GM21576 (cell line): ENCODE data around the gene MPST.

Experiments
- ATAC-seq: cut with Tn5 transposase; IDR thresholded peaks from one replicate; pipeline ENCODE4 v1.9.1; 2021; ENCODE audit warnings: mild to moderate bottlenecking, moderate library complexity; ENCODE audit not compliant: unreplicated experiment

The MPST gene

DNA sequence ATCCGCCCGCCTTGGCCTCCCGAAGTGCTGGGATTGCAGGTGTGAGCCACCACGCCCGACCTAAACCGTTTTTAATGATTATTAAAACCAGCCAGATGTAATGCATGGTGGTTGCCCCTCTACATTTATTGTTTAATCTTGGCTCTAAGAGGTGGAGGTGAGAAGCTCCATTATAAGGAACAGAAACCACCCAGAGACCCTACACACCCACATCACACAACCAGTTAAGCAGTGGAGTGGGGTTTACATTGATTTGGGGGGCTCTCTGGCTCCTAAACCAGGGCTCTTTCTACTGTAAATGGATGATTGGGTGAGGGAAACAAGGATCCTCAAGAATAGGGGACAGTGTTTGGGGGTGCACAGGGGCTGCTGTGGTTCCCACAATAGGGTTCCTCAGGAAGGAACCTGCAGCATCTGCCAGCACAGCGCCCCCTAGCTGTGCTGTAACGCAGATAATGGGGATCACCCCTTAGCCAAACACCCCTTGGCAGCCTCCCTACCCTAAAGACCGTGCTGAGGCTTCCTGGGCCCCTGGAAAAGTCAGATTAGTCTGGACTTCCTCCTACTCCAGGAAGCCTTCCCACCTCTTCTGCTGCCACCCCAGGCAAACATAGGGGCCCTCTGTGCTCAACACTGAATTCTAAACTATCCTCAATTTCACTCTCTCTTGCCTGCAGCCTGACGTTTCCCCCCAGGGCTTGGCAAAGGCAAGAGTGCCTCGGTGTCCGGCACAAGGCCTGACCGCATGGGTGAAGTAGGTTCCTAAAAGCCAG is 2.4 kb downstream of the MPST start:
- ATAC-seq, result no peak

DNA sequence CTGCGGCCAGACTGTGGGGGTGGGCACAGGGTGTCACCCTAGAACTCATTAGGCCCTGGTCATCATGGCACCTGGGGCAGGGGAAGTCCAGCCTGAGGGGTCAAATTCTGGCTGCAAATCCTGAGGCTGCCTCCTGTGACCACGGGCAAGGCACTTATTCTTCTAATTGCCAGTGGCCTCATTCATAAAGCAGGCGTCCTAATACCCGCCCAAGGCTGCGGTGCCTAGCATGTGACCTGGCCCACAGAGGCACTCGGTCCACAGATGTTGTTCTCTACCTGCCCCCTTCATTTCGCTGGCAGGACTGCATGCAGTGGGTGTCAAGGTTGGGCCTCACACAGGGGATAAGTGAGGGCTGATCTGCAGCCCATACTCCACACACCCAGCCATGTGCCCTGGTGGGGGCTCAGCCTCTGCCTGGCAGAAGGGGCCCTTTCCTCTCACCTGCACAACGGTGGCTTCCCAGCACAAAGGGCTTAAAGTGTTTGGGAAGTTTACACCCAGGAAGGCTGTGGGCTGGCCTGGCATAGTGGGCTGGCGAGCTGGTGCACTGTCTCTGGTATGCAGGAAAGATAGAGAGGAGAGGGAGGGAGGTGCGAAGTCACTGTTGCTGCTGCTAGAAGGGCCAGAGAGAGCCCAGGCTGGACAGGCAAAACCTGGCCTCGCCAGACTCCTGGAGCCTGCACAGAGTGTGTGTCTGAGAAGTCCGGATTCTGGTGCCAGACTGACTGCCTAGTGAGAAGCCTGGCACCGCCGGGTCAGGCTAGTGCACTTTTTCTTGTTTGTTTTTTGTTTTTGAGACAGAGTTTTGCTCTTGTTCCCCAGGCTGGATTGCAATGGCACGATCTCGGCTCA is 3.2 kb downstream of the MPST start:
- ATAC-seq, result no peak

DNA sequence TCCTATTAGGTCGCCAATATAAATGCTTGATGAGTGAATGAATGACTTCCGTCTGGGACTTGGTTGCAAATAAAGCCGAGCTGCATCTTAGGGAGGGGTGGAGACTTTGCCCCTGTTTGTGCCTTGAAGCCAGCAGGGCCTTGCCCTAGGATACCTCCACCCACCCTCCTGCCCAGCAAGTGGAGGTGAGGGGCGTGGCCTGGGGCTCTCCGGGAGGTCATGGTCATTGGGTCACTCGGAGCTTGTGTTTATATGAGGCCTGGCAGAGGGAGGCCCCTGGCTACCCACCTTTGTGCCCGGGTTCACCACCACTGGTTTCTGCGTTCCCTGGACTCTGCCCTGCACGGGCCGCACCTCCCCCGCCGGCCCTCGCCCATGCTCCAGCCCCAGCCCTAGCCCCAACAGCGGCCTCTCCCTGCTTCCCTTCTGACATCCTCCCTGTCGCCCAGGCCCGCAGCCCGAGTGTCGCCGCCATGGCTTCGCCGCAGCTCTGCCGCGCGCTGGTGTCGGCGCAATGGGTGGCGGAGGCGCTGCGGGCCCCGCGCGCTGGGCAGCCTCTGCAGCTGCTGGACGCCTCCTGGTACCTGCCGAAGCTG is 4.3 kb downstream of the MPST start:
- ATAC-seq, result no peak

DNA sequence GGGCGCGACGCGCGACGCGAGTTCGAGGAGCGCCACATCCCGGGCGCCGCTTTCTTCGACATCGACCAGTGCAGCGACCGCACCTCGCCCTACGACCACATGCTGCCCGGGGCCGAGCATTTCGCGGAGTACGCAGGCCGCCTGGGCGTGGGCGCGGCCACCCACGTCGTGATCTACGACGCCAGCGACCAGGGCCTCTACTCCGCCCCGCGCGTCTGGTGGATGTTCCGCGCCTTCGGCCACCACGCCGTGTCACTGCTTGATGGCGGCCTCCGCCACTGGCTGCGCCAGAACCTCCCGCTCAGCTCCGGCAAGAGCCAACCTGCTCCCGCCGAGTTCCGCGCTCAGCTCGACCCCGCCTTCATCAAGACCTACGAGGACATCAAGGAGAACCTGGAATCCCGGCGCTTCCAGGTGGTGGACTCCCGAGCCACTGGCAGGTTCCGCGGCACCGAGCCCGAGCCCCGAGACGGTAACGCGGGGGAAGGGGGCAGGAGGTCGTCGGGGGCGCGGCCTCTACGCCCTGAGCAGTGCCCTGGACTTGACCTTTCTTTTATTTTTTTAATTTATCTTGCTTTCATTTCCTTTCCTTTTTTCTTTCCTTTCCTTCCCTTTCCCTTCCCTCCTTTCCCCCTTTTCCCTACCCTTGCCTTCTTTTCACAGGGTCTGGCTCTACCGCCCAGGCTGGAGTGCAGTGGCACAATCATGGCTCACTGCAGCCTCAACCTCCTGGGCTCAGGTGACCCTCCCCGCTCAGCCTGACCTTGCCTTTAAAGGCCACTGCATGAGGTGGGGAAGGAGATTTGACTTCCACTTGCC is 5.0 kb downstream of the MPST start:
- no peak for ATAC-seq

DNA sequence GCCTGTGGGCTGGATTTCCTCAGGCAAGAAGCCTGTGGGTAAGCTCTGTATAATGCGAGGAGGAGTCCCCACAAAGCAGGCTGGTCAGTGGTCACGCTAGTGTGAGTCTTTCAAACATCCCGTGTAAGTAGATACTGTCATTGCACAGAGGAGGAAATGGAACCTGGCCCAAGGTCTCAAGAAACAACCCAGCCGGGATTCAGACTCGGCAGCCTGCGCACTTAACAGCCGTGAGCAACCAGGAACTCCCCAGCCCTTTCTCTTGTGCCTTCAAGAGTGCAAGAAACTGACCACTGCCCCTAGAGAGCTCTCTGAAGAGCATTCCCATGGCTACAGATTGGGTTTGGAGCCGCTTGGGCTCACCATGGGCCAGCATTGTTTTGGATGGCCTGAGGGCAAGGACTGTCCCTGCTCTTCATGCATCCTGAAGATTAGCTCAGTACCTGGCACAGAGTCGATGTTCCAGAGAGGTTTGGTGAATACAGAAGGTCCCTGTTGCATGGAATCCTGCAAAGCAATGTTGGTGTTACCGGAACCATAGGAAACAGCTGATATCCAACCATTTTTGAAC is 6.0 kb downstream of the MPST start:
- ATAC-seq, result no peak

DNA sequence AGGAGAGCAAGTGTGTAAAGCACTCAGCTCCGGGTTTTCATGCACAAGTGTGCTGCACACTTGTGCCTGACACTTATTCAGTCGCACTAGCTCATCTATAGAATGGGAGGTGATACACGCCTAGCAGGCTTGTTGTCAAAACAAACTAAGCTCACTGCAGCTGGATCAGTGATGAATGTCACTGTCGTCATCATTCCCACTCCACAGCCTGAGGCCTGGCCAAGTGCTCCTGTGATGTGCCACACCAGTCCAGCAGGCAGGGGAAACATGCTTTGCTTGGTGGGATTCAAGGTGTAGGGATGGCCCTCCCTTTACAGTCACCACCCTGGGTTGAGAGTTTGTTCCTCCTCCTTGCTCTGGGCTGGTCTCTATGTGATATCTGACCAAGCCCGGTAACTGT is 6.8 kb downstream of the MPST start:
- no peak for ATAC-seq

DNA sequence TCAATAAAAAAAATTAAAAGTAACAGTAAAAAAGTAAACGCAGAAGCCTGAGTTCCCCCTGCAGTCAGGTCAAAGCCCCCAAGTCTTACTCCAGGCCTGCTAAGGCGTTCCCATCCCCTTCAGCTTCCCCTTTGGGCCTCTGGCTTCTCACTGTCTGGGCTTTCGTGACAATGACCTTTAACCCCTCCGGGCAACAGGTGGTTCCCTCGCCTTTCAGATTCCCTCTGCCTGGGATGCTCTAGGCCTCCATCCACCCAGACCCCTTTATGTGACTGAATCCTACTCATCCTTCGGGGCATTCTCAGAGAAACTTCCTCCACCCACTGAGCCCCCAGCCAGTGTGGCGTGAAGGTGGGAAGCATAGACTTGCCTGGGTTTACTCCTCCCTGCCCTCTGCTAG is 8.0 kb downstream of the MPST start:
- ATAC-seq, result no peak

DNA sequence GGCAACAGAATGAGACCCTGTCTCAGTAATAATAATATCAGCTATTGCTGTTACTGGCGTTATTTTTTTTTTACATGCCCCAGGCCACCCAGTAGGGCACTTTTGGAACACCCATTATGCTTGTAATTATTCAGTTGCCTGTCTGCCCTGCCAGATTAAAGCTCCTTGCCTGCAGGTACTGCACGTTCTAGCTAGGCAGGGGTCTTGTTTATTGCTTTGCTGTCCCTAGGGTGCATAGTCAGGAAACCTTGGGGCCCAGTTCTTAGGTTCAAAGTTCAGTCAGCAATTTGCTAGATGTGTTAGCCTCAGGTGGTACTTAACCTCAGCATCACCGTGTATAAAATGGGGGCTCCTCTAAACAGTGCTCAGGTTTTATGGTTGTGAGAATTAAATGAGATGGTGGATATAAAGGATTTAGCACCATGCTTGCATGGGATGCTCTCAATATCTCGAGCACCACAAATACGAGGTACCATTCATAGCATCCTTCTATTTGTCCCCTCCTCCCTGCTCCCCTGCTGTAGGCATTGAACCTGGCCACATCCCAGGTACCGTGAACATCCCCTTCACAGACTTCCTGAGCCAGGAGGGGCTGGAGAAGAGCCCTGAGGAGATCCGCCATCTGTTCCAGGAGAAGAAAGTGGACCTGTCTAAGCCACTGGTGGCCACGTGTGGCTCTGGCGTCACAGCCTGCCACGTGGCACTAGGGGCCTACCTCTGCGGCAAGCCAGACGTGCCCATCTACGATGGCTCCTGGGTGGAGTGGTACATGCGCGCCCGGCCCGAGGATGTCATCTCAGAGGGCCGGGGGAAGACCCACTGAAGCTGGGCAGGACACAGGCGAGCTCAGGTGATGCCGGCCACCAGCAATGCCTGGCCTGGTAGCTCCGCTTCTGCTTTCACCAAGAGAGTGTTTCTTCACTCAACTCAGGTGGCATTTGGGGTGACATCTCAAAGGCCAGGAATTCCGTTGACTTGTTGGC is 9.4 kb downstream of the MPST start:
- ATAC-seq, result no peak

DNA sequence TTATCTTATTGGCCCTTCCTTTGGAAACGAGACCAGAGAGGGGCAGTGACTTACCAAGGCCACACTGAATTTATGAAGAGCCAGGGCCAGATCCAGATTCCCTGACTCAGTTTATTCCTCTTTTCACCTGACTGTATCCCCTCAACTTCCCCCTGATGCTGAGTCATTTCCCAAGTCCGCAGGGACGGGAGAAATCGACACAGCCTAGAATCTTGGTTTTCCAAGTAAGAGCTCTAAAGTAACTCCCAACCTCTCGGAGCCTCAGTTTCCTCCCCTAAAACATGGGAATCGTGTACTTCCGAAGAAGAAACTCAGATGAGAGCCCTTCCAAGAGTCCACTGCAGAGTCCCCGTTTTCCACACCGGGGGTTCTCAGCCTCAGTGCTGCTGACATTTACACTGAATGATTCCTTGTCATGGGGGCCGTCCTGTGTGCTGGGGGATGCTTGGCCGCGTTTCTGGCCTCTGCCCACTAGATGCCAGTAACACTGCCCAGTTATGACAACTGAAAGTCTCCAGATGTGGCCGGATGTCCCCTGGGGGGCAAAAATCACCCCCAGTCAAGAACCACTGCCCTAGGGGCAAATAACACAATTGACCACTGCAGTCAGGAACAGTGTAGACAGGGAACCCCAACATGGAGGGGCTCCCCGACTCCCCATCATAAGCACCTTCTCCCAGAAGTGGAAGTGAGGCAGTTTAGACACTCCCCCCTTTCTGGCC is 11.2 kb downstream of the MPST start:
- ATAC-seq, result no peak

DNA sequence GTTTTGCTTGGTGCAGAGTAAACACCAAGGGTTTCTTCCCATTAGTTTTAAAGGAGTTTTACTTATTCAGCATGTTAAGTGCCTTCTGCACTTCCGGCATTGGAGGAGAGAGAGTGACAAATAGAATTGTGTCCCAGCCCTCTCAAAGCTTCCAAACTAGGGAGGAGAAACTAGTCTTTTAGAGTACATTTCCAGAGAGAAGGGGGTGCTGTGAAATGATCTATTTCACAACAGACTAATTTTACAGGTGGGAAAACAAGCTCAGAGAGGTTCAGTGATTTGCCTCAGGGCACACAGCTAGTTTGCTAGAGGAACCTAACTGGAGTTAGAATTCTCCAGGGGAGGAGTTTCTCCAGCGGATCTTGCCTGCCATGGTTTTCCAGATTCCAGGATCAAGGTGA is 12.6 kb downstream of the MPST start:
- ATAC-seq, result no peak

DNA sequence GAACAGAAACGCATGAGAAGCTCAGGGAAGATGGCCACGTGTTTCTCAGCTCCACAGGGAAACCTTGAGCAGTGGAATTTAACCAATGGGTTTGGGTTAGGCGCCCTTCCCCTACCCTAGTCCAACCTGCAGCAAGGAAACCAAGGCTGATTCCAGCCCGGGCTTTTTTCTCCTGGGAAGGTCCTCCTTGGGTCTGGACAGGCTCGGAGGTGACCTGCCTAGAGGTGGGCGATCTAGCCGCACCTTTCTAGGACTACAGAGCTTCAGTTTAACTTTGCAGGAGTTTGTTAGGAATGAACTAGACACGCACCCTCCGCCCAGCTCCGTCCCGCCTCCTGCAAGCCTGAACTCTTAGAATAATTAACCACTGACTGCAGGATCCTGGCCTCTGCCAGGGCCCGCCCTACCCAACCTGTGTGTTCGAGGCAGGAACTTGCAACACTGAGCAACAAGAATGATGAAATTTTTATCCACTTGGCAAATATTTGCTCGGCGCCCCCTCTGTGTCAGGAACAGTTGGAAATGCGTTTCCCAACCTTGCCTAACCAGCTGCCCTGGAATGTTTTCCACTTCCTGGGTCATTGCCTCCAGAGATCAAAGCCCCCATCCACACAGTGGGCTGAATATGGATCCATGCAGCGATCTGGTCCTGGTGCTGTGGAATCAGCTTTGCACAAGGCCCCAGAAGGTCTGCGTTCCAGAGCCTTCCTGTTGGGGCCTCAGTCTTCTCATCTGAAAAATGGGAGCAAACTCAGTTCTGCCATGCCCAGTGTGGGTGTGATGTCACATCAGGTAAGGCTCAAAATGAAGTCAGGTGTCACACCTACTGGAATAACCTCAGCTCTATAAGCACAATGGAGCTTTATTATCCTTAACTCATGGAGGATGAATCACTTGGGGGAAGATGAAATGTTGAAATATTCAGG is 13.3 kb downstream of the MPST start:
- no peak for ATAC-seq

DNA sequence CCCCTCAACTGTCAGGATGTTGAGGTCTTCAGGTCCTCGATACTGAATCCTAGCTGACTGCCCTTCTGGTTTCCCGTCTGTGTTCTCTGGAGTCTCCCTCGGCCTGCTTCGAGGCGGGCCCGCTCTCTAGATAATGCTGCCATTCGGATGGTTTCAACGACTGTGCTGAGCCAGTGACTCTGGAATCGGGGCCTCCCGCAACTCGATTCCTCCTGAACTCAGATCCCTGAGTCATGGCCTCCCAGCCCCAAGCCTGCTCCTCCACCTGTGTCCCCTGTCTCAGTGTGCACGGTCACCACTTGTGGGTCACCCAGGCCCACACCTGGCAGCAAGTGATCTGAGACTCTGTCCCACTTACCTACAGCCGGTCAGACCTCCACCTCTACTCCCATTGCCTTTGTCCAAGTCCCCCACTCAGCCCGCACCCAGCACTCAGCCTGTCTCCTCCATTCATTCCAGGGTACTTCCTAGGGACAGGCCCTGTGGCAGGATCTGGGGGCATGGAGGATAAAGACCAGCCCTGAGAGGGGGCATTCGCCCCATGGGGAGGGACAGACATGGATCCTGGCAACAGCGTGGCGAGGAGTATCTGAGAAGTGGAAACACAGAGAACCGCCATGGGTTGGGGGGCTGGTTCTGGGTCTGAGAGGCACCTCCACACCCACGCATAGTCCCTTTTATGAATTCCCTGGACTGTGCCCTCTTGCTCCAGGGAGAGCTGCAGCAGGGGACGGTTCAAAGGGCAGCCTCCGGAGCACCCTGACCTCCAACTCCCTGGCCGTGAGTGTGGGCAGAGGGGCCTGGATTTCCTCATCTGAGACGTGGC is 14.3 kb downstream of the MPST start:
- no peak for ATAC-seq

DNA sequence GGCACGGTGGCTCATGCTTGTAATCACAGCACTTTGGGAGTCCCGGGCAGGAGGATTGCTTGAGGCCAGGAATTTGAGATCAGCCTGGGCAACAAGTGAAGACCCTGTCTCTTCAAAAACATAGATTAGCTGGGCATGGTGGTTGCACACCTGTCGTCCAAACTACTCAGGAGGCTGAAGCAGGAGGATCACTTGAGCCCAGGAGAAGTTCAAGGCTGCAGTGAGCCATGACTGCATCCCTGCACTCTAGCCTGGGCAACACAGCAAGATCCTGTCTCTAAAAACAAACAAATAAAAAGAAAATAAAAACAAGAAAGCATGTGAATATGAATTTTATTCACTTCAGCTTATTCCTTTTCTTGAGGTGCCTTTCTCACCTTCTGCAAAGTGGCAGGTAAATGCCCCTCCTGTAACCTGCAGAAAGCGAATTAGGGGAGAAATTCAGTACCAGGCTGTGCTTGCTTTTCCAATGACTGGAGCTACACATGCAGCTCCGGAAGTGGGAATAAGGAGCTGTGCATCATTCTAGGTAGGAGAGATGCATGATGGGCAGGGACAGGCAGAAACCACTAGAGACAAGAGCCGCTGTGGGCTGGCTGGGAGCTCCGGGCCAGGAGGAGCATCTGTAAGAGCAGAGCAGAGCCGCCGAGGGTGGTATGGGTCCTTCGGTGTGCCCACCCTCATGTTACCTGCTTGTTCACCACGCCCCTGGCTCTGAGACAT is 17.3 kb downstream of the MPST start:
- no peak for ATAC-seq

DNA sequence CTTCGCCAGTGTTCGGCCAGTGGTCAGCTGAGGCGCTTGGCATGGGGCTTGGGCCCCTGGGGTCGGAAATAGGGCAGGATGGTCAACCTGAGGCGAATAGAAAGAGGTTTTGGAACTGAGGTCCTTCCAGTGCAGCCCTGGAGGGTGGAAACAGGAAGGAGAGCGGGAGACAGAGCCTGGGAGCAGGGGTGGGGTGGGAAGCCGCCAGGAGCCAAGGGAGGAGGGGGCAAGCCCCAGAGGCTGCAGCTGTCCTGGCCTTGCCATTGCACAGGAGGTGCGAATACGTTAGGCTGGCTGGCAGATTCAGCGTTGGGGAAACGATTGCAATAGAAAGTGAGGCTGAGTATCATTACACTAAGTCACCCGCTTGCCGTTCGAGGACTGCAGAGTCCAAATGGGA is 18.1 kb downstream of the MPST start:
- ATAC-seq, result no peak

DNA sequence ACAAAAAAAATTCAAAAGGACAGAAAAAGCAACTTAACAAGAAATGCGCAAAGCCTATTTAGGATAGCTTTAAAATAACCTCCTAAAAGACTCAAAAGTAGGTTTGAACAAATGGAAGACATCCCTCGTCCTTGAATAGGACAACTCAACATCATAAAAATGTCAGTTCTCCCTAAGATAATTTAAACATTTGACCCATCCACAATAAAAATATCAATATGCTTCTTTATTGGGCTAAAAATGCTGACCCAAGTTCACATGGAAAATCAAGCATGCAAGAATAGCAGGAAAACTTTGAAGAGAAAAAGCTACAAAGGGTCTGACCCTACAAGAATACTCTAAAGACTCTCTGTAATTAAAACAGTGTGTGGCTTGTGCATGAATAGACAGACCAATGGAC is 19.9 kb downstream of the MPST start:
- no peak for ATAC-seq

DNA sequence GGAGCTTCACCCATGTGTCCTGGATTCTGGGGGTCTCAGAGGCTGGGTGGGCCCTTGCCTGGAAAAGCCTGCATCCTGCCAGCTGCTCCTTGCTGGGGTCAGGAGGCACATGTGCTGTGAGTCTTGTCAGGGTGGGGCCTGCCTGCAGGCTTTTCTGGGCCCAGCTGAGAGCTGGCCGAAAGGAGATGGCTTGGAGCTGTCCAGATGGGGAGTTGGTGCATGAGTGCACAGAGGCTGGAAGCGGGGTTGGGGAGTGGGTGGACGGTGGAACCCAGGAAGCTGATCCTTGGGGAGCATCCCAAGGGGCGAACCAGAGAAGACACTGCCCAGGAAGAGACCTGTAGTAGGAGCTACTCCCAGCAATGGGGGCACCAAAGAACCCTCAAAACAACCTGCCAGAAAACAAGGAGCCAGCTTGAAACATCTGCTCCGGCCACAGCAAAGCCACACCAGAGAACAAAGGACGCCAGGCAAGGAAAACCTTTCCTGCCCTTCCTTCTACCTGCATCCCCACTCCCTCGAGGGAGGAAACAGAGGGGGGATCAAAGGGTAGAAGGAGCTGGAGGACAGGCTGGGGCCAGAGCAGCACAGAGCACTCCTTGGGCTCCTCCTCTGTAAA is 23.8 kb downstream of the MPST start:
- no peak for ATAC-seq
